Naive thymus-derived CD4-positive, alpha-beta T cell (primary cell): ENCODE measurements around the gene ADARB1. TPM values are rescaled to one million over a fixed set of nuclear protein-coding genes. Genes with fewer than 3 reads are reported as not detected.

Experiments
- ATAC-seq: fragments of 150-1000 bp; cut with Tn5 transposase; 2 replicates; pipeline ENCODE4 v1.10.0; 2021; ENCODE audit warnings: mild to moderate bottlenecking, moderate library complexity
- CTCF ChIA-PET: fragments of 350-600 bp; sonication (Branson Sonifier 250); formaldehyde crosslinking; loops from one replicate; lab custom pipeline; 2021; ENCODE audit warnings: antibody characterized with exemption; lab: Charles Lee
- POLR2A ChIA-PET: fragments of 350-600 bp; sonication (Branson Sonifier 250); formaldehyde crosslinking; loops from one replicate; lab custom pipeline; 2021; ENCODE audit warnings: antibody characterized with exemption, inconsistent platforms; lab: Charles Lee
- DNase-seq, 9 donors: peaks; one replicate each; pipeline versions ENCODE4 v3.0.0 to v3.0.0-alpha.2; 2020 to 2022; ENCODE audit warnings: mixed read lengths in 1 of 9
- H3K27ac ChIP-seq: one replicate; pipeline ENCODE4 v1.7.0; 2013; ENCODE audit warnings: mild to moderate bottlenecking, low read depth, low read length, moderate library complexity
- H3K27me3 ChIP-seq, 2 donors: one replicate each; pipeline ENCODE4 v1.7.0; 2013; ENCODE audit warnings: low read length in 2 of 2, mild to moderate bottlenecking in 2 of 2, moderate library complexity in 2 of 2; ENCODE audit not compliant: control insufficient read depth in 2 of 2, insufficient read depth in 2 of 2
- H3K36me3 ChIP-seq, 3 experiments: 1 replicate in 2 of 3; 2 replicates in 1 of 3; pipeline ENCODE4 v1.7.0; 2013; ENCODE audit warnings: low read length in 3 of 3, mild to moderate bottlenecking in 3 of 3, moderate library complexity in 1 of 3; ENCODE audit not compliant: insufficient read depth in 3 of 3, control insufficient read depth in 2 of 3
- H3K4me1 ChIP-seq, 2 donors: one replicate each; pipeline ENCODE4 v1.7.0; 2013; ENCODE audit warnings: low read length in 2 of 2, mild to moderate bottlenecking in 2 of 2, moderate library complexity in 1 of 2; ENCODE audit not compliant: control insufficient read depth in 2 of 2, insufficient read depth in 2 of 2
- H3K4me3 ChIP-seq: 2 replicates; pipeline ENCODE4 v1.7.0; 2013; ENCODE audit warnings: mild to moderate bottlenecking, low read length
- H3K9me3 ChIP-seq, 3 experiments: 1 replicate in 2 of 3; 2 replicates in 1 of 3; pipeline ENCODE4 v1.7.0; 2013; ENCODE audit warnings: low read length in 3 of 3; ENCODE audit not compliant: control insufficient read depth in 2 of 3
- H3K27ac Mint-ChIP-seq, 9 donors: one replicate each; pipeline ENCODE4 v1.8.0; 2020 to 2022; ENCODE audit warnings: mixed read lengths in 9 of 9, mild to moderate bottlenecking in 8 of 9, moderate library complexity in 5 of 9, inconsistent platforms in 2 of 9
- H3K27me3 Mint-ChIP-seq, 5 donors: one replicate each; pipeline ENCODE4 v1.8.0; 2021 to 2022; ENCODE audit warnings: mixed read lengths in 5 of 5, mild to moderate bottlenecking in 1 of 5
- H3K36me3 Mint-ChIP-seq, 5 donors: one replicate each; pipeline ENCODE4 v1.8.0; 2020 to 2022; ENCODE audit warnings: mixed read lengths in 5 of 5, mild to moderate bottlenecking in 3 of 5, inconsistent platforms in 1 of 5
- H3K4me1 Mint-ChIP-seq, 7 donors: one replicate each; pipeline ENCODE4 v1.8.0; 2020 to 2022; ENCODE audit warnings: mixed read lengths in 7 of 7, mild to moderate bottlenecking in 3 of 7, inconsistent platforms in 1 of 7
- H3K4me3 Mint-ChIP-seq, 10 donors: one replicate each; pipeline ENCODE4 v1.8.0; 2020 to 2022; ENCODE audit warnings: mild to moderate bottlenecking in 10 of 10, mixed read lengths in 10 of 10, moderate library complexity in 6 of 10, inconsistent platforms in 2 of 10
- H3K9me3 Mint-ChIP-seq, 11 donors: one replicate each; pipeline ENCODE4 v1.8.0; 2020 to 2022; ENCODE audit warnings: mixed read lengths in 11 of 11, mild to moderate bottlenecking in 4 of 11, inconsistent platforms in 1 of 11, moderate library complexity in 1 of 11
- intact Hi-C, 2 donors: fragments of 100-400 bp; cut with micrococcal nuclease; formaldehyde crosslinking; loops; one replicate each; pipeline ENCODE4 v1.15.1; 2023
- polyA plus RNA-seq, 2 donors: library from polyadenylated mRNA; unstranded; fragments of 300-500 nt; fragmentation: Illumina TruSeq; gene quantifications; one replicate each; pipeline ENCODE4 v1.2.3, GENCODE V29; 2021
- total RNA-seq, 6 experiments: library from RNA in 5 of 6; stranded (reverse) in 5 of 6; gene quantifications; 1 replicate in 5 of 6; 2 replicates in 1 of 6; pipeline ENCODE4 v1.2.3 and lab custom pipeline; 2021 to 2026

The ADARB1 gene
- total and polyA plus RNA-seq, 7 experiments from 2014 or later = 6.2 to 52.2 (median 38.4) TPM

GRCh38 chr21:45225741-45226327 lies 151.5 kb downstream of the ADARB1 start:
- Mint-ChIP-seq H3K27me3 (no peaks in the 10 kb centered on the region), H3K9me3 (no peaks in the 10 kb centered on the region), H3K4me1 (peaks cover 7 to 49% (median 26%) of the 10 kb centered on the region in 7 donors), H3K27ac (peak overlapping the region in 5 of 9 donors; percentile 41 to 85 (median 54)), H3K36me3 (peaks cover 0 to 22% (median 4%) of the 10 kb centered on the region in 5 donors), H3K4me3 (no peak overlapping the region)
- Histone ChIP-seq H3K27ac (no peak overlapping the region), H3K27me3 (no peaks in the 10 kb centered on the region), H3K9me3 (no peaks in the 10 kb centered on the region), H3K4me1 (peaks cover 0 to 44% of the 10 kb centered on the region in 2 donors), H3K4me3 (no peak overlapping the region), H3K36me3 (peaks cover 0 to 29% (median 8%) of the 10 kb centered on the region in 3 experiments)
- intact Hi-C loops = loop anchor here in 1 of 2 donors (5.0 kb wide), 2 partner anchors 41 to 416 kb away; partner anchors contain the start of gene PCBP3
- POLR2A ChIA-PET = interaction anchor here (0.6 kb wide), 1 partner anchor 1404 kb away, joined by 3 read pairs; no protein-coding TSS in a partner anchor
- CTCF ChIA-PET = no interaction called here
- no peak for ATAC-seq
- DNase-seq = no peak

- Histone ChIP-seq H3K4me1 (peaks cover 0 to 44% of the 10 kb centered on the region in 2 donors), H3K4me3 (no peak overlapping the region), H3K36me3 (peaks cover 0 to 20% (median 4%) of the 10 kb centered on the region in 3 experiments), H3K27ac (no peak overlapping the region), H3K27me3 (no peaks in the 10 kb centered on the region), H3K9me3 (no peaks in the 10 kb centered on the region)
- CTCF ChIA-PET = interaction anchor here (0.6 kb wide), 1 partner anchor 220 kb away, joined by 3 read pairs; no protein-coding TSS in a partner anchor
- peak overlapping the region in 1 of 10 donors; percentile 7 for H3K4me3 Mint-ChIP-seq
- ATAC-seq = peak; percentile 26
- H3K4me1 Mint-ChIP-seq = peaks cover 7 to 49% (median 26%) of the 10 kb centered on the region in 7 donors
- H3K36me3 Mint-ChIP-seq = peaks cover 0 to 13% (median 4%) of the 10 kb centered on the region in 5 donors
- DNase-seq = peak in 1 of 9 donors; percentile 4
- intact Hi-C loops = loop anchor here in 1 of 2 donors (5.0 kb wide), 2 partner anchors 41 to 416 kb away; partner anchors contain the start of gene PCBP3
- H3K9me3 Mint-ChIP-seq = no peaks in the 10 kb centered on the region
- POLR2A ChIA-PET = interaction anchor here (0.6 kb wide), 1 partner anchor 1405 kb away, joined by 3 read pairs; no protein-coding TSS in a partner anchor
- peaks cover 0 to under 1% (median 0%) of the 10 kb centered on the region in 5 donors for H3K27me3 Mint-ChIP-seq
- peak overlapping the region; percentile 18 to 74 (median 50) for H3K27ac Mint-ChIP-seq
Measured at GRCh38 chr21:45226540-45227326, 152.4 kb downstream of the ADARB1 start.

DNA sequence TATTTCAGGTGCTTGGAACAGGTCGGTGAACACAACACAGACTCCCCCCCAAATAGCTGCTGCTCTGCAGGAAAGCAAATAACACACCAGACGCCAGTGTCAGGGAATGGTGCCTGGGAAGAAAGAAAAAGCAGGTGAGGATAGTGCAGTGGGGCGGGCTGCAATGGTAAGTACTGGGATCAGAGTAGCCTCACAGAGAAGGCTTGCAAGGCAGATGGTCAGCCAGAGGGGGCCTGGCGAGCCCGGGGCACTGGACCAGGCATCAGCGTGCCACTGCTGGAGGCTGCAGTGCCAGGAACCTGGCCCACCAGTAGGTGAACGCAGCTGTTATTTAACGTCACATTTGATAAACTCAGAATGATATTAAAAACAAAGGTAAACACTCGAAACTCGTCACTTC lies 153.4 kb downstream of the ADARB1 start:
- H3K4me3 Mint-ChIP-seq = peak overlapping the region in 1 of 10 donors; percentile 53
- H3K27me3 Mint-ChIP-seq = peaks cover 0 to 8% (median 0%) of the 10 kb centered on the region in 5 donors
- DNase-seq (no peak), ATAC-seq (no peak)
- Histone ChIP-seq H3K4me3 (no peak overlapping the region), H3K4me1 (peaks cover 0 to 44% of the 10 kb centered on the region in 2 donors), H3K27me3 (no peaks in the 10 kb centered on the region), H3K9me3 (no peaks in the 10 kb centered on the region), H3K36me3 (peaks cover 0 to 10% (median 0%) of the 10 kb centered on the region in 3 experiments), H3K27ac (no peak overlapping the region)
- CTCF ChIA-PET = no interaction called here
- peaks cover 0 to 4% (median under 1%) of the 10 kb centered on the region in 5 donors for H3K36me3 Mint-ChIP-seq
- H3K9me3 Mint-ChIP-seq = no peaks in the 10 kb centered on the region
- peak overlapping the region in 3 of 9 donors; percentile 11 to 45 (median 39) for H3K27ac Mint-ChIP-seq
- peaks cover 7 to 49% (median 26%) of the 10 kb centered on the region in 7 donors for H3K4me1 Mint-ChIP-seq
- POLR2A ChIA-PET = no interaction called here
- intact Hi-C loops = loop anchor here in 1 of 2 donors (5.0 kb wide), 2 partner anchors 40 to 415 kb away; partner anchors contain the start of gene PCBP3

DNA sequence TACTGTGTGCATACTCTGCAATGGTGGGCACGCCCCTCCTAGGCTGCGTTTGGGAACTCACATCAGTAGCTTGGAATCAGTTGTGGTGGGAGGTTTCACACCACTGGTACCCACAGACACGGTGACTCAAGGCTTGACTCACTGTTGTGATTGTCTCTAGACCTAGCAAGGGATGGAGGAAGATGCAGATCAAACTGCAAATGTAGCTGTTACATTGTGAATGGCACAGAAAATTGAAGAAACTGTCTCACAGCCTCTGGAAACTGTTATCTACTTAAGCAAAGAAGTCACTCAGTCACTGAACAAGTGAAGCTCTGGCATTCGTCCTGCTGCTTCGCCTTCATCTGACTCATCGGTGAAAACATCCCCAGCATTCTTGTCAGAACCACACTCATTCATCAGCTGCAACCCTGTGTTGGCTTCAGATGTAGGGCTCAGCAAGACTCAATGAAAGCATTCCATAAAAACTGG lies 153.8 kb downstream of the ADARB1 start:
- H3K27ac ChIP-seq = no peak overlapping the region
- peak overlapping the region in 1 of 10 donors; percentile 53 for H3K4me3 Mint-ChIP-seq
- no peak overlapping the region for H3K4me3 ChIP-seq
- ChIA-PET POLR2A (no interaction called here), CTCF (interaction anchor here (0.7 kb wide), 1 partner anchor 249 kb away, joined by 3 read pairs; no protein-coding TSS in a partner anchor)
- DNase-seq (peak in 1 of 9 donors; percentile 65), ATAC-seq (peak; percentile 70)
- peaks cover 0 to 44% of the 10 kb centered on the region in 2 donors for H3K4me1 ChIP-seq
- H3K27me3 ChIP-seq = no peaks in the 10 kb centered on the region
- H3K27ac Mint-ChIP-seq = peak overlapping the region in 4 of 9 donors; percentile 11 to 70 (median 42)
- H3K36me3 Mint-ChIP-seq = no peaks in the 10 kb centered on the region
- no peaks in the 10 kb centered on the region for H3K9me3 Mint-ChIP-seq
- intact Hi-C loops = loop anchor here in 1 of 2 donors (5.0 kb wide), 2 partner anchors 39 to 414 kb away; partner anchors contain the start of gene PCBP3
- H3K9me3 ChIP-seq = no peaks in the 10 kb centered on the region
- peaks cover 0 to 6% (median 0%) of the 10 kb centered on the region in 3 experiments for H3K36me3 ChIP-seq
- peaks cover 7 to 49% (median 26%) of the 10 kb centered on the region in 7 donors for H3K4me1 Mint-ChIP-seq
- H3K27me3 Mint-ChIP-seq = peaks cover 0 to 12% (median 0%) of the 10 kb centered on the region in 5 donors

GRCh38 chr21:45228656-45229240 lies 154.4 kb downstream of the ADARB1 start:
- no peak overlapping the region for H3K4me3 ChIP-seq
- Mint-ChIP-seq H3K4me3 (no peak overlapping the region), H3K27me3 (peaks cover 0 to 12% (median 0%) of the 10 kb centered on the region in 5 donors), H3K9me3 (no peaks in the 10 kb centered on the region), H3K4me1 (peaks cover 7 to 49% (median 26%) of the 10 kb centered on the region in 7 donors), H3K36me3 (no peaks in the 10 kb centered on the region), H3K27ac (peak overlapping the region in 1 of 9 donors; percentile 45)
- intact Hi-C loops = loop anchor here in 1 of 2 donors (5.0 kb wide), 2 partner anchors 39 to 414 kb away; partner anchors contain the start of gene PCBP3
- ChIA-PET CTCF (interaction anchor here (0.7 kb wide), 1 partner anchor 248 kb away, joined by 3 read pairs; no protein-coding TSS in a partner anchor), POLR2A (no interaction called here)
- DNase-seq (no peak), ATAC-seq (no peak)
- peaks cover 0 to 4% of the 10 kb centered on the region in 2 donors for H3K27me3 ChIP-seq
- peaks cover 0 to under 1% (median 0%) of the 10 kb centered on the region in 3 experiments for H3K36me3 ChIP-seq
- H3K27ac ChIP-seq = no peak overlapping the region
- H3K4me1 ChIP-seq = peaks cover 0 to 44% of the 10 kb centered on the region in 2 donors
- H3K9me3 ChIP-seq = no peaks in the 10 kb centered on the region
